Stimulated activated CD8-positive, alpha-beta memory T cell treated with anti-CD3 and anti-CD28 coated beads, Interleukin-12 subunit alpha, Interleukin-12 subunit beta, amount 100 ng/mL, for 1 hour (primary cell): ENCODE data around the gene ATE1.
"Not testable (repeated sequence)": the region's sequence is repeated elsewhere in the genome, so short reads cannot be mapped to it uniquely, and the experiment has no call there.

Experiments
- DNase-seq: peaks from one replicate; pipeline ENCODE4 v3.0.0-alpha.2; 2020; ENCODE audit warnings: low read depth

The ATE1 gene

DNA sequence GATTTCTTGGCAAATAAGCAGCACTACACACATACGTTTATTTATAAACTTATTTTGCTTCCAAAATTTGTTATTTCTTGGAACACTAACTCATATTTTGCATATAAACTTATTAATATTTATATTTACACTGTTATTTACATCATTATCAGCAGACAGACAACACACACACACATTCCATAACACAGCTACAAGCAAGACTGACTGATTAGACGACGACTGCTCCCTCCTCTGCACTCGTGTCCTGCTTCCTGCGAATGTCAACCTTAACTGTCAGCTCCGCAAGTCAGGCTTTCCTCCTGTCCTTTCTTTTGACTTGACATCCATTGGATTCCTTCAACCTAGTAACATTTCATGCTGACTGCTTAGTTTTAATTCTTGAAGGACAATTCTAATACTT, 96.6 kb downstream of the ATE1 start:
- no peak for DNase-seq

DNA sequence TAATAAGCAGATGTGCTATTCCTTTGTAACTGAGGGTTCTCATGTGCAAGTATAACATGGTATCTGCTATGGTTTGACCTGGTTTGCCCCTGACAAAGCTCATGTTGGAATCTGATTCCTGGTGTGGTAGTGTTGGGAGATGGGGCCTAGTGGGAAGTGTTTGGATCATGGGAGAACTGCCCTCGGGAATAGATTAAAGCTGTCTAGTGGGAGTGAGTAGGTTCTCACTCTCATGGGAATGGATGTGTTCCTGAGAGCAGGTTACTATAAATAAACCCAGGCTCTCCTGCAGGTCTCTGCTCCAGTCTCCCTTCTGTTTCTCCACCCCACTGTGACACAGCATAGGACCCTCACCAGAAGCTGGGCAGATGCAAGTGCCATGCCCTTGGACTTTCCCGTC, 97.7 kb downstream of the ATE1 start:
- no peak for DNase-seq

DNA sequence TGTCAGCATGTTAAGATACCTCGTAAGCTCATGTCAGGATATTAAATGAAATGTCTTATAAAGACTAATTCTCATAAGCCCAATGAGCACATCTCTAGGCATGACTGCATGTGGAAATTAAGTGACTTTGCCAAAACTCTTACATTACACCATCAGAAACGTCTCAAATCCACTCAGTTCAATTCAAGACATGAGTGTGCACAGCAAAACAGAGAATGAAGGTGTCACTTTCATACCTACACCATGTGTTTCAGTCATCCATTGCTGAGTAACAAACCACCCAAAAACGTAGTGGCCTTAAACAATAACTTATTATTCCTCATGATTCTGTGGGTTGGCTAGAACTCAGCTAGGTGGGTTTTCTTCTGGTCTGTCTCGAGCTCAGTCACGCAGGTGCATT, 99.8 kb downstream of the ATE1 start:
- no peak for DNase-seq

DNA sequence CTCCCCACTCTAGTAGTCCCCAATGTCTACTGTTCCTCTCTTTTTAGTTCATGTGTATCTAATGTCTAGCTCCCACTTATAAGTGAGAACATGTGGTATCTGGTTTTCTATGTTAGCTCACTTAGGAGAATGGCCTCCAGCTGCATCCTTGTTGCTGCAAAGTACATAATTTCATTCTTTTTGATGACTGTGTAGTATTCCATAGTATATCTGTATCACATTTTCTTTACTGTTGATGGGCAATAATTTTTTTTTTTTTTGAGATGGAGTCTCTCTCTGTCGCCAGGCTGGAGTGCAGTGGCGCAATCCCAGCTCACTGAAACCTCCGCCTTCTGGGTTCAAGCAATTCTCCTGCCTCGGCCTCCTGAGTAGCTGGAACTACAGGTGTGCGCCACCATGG, 101.1 kb downstream of the ATE1 start:
- DNase-seq, result not testable (repeated sequence)

DNA sequence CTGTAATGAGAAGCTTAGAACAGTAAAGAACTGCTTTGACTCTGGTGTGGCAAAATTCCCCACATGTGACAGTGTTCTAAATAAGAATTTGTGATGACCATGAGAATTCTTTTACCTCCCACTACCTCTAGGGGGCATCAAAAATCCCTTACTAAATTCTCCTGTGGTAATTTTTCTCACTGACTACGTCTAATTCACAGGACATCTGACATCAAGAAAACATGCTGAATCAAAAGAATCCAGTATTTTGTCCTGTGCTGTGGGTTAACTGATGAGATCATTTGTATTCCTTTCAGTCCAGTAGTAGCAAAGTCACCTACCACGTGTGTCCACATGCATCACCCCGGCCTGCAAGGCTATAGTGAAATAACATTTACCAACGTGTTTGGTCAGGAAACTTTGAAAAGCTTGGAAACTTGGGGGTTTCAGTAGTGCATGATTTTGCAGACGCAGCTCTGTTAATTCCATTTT, 103.8 kb downstream of the ATE1 start:
- DNase-seq, result no peak

DNA sequence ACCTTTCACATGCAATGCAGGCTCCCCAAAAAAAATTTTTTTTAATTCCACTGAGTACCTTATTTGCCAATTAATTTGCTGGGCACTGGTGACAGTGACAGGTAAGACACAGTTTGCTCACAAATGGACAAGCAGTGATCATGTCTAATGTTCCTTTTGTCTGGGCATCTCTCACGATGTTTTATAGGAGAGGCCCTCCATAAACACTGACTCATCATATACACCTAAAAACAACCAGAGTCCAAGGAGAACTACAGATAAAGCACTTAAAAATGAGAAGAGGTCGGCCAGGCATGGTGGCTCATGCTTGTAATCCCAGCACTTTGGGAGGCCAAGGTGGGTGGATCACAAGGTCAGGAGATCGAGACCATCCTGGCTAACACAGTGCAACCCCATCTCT, 105.1 kb downstream of the ATE1 start:
- no peak for DNase-seq

DNA sequence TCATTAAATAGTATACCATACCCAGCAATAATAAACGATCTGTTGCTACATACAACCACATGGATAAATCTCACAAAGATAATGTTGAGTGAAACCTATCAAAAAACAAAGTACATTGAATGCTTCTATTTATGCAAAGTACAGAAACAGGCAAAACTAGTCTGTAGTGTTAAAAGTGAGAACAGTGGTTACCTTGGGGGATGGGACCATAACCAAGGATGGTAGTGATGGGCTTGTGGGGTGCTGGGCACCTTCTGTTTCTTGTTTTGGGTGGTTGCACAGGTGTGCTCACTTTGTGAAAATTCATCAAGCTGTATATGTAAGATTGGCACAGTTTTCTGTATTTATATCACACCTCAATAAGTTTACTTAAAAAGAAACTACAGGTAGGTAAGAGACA, 105.7 kb downstream of the ATE1 start:
- DNase-seq, result no peak

DNA sequence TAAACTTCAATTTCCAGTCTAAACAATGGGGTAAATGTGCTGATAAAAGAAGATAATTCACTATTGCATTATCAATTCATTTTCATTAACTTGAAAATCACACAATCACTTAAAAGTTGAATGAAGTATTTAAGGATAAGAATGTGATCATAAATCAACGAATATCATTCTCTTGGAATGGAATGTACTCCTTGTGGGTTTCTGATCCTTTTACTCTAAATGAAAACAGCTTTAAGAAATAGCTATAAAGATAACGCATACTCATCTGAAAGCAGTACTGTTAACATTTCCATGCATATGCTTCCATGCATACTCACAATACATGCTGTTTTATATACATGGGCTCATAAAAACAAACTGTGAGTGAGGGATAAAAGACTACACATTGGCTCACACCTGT, 108.8 kb downstream of the ATE1 start:
- no peak for DNase-seq

DNA sequence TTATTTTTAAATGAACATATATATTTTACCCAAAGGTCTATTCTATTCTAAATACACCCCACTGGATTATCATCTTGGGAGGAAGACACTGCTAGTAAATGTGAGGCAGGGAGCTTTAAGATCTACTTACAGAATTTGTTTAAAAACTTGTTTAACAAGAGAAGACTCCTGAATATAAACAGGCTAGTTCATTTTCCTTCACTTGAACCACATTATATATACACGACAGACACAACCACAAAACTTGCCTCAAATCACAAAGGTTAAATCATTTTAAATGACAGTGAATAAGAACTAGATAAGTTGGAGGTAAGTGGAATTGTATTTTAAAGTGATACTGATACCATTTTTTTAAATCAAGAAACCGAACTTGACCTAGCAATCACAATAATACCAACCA, 109.2 kb downstream of the ATE1 start:
- DNase-seq, result no peak

DNA sequence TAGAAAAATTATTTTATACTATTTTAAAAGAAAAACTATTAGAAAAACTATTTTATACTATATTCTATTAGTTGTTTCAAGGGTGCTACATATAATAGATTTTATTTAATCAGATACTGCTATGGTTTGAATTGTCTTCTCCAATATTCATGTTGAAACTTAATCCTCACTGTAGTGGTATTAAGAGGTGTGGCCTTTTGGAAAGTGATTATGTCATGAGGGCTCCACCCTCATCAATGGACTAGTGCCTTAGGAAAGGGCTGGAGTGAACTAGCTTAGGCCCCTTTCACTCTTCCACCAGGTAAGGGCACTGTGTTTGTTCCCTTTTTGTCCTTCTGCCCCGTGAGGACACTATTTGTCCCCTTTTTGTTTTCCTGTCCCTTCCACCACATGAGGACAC, 111.6 kb downstream of the ATE1 start:
- DNase-seq, result no peak

DNA sequence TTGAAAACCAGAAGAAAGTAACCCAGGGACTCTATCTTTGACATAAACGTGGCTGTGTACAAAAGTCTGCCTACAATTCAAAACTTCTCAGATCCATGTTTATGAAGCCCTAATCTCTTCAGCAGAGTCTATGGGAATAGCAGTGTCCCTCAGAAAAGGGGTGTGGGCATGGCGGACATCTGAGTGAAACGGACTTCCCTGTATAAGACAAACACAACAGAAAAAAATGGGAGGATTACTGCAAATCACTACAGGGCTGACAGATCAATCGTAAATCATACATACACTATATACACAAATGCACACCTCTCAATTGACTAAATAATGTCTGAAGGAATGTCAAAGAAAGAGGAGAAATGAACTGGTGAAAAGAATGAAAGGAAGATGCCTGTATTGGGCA, 114.0 kb downstream of the ATE1 start:
- no peak for DNase-seq

DNA sequence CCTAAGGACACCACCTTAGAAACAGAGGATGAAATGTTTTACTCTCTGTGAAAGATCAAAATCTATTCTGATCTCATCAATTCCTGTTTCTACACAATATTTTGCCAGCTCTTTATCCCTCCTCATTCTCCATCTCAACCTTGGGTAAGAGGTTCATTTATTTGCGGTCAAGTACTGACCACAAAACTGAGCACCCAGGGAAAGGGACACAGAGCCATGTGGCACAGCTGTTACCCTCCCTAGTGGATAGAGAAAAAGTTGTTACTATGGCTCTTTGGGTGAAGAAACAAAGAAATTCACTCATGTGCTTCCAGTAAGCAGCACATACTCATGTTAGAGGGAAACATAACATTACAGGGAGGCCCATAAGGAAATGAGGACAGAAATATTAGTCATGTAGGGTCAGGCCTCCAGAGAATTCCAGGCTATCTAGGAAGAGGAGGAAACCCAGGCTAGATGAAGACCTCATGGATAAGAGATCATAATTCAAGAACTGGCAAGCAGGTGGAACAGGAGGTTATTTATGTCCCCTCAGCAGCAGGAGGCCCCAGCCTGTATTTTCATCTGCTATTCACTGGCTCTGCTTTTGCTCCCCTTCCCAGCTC, 114.5 kb downstream of the ATE1 start:
- no peak for DNase-seq

DNA sequence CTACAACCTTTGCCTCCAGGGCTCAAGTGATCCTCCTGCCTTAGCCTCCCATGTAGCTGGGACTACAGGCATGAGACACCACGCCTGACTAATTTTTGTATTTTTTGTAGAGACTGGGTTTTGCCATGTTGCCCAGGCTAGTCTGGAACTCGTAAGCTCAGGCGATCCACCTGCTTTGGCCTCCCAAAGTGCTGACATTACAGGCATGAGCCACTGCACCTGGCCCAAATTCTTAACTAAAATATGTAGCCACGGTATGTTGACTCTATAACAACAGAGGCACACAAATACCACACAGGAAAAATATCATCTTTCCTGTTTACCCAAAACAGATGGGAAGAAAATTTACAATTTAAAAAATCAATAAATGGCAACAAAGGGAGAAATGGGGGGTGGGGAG, 115.8 kb downstream of the ATE1 start:
- no peak for DNase-seq

DNA sequence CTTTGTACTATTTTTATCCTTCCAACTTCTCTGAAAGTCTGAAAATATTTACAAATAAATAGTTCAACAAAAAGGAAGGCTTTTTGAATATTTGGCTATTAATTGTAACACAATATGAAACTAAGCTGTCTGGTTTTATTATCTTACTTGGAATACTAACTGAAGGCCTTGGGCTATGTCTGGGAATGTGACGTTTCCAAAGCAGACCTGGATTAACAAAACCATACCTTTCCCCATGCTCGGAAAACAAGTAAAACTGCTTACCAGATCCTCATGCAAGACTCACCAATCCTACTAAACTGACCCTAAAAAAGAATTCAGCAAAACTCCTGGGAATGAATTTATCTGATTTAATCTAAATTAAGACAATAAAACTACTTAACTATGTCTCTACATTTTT, 116.4 kb downstream of the ATE1 start:
- DNase-seq, result no peak

DNA sequence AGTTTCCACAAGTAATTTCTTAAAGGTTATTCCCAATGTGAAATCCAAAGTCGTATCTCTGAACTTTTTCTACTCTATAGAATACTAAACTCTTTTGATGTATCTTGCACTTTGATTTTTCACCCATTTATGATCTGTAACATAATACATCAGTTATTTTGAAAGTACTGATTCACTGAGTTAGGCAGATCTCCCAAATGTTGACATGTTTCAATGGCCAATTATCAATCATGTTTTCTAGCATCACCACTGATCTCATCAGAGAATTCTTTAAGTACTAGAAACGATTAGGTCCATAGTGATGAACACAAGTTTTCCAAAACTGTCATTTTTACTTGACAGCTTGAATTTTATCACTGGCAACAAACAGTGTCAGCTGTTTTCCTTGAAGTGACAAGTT, 119.0 kb downstream of the ATE1 start:
- no peak for DNase-seq

DNA sequence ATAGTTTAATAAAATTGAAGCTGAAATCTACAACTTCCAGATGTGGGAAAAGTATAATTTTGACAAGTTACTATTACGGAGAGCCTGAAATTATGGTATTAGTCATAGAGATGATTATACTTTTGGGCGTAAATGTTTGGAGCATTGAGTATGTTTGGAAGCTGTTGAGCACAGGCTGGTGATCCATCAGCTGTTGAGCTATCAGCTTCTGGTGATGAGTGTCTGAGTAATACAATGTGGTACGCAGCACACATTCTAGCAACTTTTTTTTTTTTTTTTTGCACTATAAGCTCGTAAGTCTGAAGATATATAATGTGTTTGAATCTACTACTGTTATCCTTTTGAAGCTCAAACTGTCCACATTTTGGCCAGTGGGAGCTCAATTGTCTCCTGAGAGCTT, 123.4 kb downstream of the ATE1 start:
- no peak for DNase-seq

DNA sequence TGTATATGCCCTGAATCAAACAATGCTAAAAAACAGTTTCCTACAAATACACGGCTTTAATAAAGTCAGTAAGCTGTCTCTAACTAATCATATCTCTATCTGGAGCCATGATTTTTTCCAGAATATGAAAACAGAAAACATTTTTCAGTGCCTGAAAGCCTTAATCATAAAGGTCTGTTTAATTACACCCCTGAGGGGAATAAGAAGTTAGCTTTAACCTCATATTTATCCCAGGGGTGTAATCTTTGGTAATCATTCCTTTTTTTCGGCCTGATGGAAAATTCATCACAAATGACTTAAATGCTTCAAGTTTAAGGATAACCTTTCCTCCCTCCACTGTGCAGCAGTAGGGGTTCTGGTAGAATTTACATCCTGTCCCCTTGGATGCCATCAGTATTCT, 124.2 kb downstream of the ATE1 start:
- no peak for DNase-seq

DNA sequence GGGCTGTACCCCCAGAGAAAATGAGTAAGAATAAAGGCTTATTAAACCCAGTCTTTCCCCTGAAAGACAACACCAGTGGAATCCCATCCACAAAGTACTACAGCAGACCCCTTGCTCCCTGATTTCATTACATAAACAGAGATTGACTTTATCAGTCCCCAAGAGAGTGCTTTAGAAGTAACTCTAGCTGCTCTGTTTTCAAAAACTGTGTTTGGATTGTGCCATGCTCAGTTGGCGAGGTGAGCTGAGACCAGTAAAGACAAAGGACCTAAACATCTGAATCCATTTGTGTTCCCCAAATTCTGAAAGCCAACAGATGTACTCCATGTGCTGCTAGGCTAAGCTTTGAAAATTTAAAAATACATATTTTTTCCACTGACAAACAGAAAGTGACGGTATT, 127.0 kb downstream of the ATE1 start:
- no peak for DNase-seq

DNA sequence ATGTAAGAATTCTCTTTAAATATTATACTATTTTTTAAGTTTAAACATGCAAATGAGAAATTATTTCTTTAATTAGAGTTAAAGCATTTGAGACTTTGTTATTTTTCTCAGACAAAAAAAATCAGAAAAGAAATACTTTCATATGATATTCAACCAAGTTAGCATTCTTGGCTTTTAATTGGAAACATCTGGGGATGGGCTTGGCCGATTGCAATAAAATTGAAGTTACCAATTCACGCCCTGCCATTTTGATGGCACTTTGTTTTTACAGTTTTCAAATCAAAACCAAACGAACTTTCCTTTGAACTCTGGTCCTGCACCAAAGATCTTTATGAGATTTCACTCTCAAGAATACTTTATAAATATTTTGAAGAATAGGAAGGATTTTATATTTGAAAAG, 127.7 kb downstream of the ATE1 start:
- no peak for DNase-seq

DNA sequence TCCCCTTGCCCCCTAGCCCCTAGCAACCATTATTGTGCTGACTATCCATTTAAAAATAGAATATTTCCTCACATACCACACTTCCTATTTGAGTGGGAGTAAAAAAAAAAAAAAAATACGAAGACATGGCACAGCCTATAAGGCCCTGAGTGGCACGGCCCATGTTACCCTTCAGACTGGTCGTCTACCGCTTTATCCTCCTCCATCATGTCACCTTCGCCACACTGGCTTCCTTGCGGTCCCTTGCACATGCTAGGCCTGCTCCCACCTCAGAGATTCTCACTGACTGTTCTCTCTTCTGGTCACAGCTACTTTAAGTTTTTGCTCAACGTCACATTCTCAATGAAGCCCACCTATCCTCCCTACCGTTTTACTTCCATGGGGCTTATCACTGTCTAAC, 130.3 kb downstream of the ATE1 start:
- no peak for DNase-seq

DNA sequence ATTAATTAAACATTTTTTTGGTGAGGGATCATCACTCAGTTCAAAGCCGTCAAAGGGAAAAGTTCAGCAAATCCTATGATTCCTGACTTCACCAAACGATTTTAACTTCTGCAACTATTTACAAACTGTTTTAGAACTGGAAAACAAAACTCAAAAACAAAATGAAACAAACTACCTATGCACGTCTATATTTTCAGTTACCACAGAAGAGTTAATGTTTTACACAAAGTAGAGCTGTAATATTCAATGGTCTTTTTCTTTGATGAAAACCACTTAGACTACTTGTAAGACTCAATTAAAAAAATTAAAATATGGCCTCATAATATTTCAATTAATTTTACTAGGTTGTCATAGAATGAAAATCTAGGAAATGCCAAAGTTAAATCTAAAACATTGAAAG, 131.5 kb downstream of the ATE1 start:
- DNase-seq, result no peak

DNA sequence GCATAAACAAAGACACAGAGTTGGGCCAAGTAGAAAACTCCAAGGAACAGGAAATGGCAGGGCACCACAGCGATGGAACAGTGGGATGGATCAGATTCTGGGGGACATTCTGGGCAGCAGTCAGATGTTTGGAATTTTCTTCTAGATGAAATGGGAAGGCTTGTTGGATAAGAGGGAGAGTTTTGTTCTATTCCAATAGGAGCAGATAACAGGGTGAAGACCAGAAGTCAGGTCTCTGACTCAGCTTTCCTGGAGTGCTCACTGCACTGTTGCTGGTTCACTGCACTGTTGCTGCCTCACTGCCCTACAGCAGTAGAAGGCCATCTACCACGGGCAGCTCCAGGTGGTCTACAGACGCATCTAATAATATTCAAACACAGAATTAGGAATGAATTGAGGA, 135.6 kb downstream of the ATE1 start:
- DNase-seq, result no peak

DNA sequence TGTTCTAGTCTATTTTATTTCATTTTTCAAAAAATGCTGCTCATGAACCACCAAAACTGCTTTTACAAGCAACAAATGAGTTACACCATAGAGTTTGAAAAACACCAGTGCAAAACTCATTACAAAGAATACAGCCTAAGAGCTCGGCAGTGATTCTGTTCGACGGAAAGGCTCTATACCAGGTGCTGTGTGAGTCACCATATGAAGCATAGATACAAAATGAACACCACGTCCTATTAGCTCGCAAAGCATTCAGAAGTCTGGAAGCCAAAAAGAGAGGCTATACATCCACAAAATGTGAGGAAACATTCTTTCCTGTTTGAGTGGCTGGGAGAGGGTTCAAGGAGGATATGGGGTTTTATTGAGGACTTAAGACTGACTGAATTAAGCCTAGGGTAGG, 136.1 kb downstream of the ATE1 start:
- DNase-seq, result no peak

DNA sequence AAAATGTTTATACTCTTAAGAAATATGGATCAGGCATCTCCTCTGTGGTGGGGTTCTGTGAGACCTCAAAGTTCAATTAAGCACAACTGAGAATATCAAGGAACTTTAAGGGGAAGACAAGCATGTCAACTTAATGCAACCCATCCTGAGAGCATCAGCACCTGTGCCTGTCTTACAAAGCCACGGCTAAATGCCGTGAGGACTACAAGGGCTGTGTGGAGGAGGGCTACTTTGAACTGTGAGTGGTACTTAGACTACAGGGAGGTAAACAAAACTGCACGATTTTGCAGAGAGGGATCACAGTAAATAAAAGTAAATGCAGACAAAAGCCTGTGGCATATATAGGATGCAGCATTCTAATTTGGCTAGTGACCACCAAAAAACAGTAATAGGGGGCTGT, 139.1 kb downstream of the ATE1 start:
- no peak for DNase-seq

DNA sequence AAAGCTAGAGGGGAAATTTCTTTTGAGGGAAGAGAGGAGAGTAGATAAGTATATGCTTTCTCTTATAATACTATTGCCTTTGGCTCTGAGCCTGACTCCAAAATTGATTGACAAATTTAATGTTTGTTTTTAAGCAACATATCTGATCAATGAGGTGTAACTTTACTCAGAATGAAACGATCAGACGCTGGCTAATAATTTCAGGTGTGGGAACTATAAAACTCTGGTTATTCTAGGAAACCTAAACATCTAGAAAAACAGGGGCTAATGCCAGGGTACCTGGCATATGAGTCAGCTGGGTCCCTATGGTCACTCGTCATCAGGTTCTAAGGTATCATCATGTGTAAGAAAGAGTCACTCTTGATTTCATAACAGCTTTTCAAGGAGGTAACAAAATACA, 139.7 kb downstream of the ATE1 start:
- no peak for DNase-seq
